Activated T-cell treated with anti-CD3 and anti-CD28 coated beads for 24 hours (primary cell): ENCODE results near the gene AMZ1.
"Not testable (repeated sequence)": the region's sequence is repeated elsewhere in the genome, so short reads cannot be mapped to it uniquely, and the experiment has no call there.

ENCODE experiments used
- DNase-seq: peaks from one replicate; pipeline ENCODE4 v3.0.0-alpha.2; 2020; ENCODE audit warnings: low read depth

Gene AMZ1

DNA sequence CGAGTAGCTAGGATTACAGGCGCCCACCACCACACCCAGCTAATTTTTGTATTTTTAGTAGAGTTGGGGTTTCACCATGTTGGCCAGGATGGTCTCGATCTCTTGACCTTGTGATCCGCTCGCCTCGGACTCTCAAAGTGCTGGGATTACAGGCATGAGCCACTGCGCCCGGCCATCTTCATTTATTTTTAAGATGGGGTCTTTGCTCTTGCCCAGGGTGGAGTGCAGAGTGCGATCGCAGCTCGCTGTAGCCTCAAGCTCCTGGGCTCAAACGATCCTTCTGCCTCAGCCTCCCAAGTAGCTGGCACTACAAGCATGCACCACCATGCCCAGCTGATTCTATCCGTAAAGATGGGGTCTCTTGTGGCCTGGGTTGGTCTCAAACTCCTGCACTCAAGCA is 39.2 kb downstream of the AMZ1 start:
- DNase-seq = not testable (repeated sequence)

DNA sequence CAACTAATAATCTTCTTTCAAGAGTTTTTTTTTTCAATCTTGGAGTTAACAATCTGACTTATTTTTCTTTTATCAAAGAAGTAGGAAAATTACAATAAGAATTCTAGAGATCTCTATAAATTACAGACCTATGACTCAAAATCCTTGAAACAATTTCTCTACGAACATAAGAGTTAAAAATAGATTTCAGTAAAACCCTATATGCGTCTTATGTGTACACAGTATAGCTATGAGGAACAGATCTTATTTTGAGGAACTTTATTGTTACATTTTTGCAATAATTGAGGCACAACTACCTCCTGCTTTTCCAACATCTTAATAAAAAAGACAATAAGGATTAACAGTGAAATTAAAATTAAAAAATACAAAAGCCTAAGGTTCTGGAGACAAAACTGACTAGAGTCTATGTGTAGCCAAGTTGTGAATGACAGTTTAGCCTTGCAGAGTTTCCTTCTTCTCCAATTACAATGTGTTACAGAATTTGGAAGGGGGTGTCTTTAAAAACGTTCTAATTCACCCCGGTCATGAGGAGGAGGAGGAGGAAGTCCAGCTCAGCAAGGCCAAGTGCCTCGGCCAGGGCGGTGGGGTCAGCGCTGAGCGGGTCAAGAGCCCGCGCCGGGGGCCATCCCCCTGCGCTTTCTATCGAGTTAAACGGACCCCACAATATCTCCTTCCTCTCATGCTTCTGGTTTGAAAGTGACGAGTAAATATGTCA is 40.5 kb downstream of the AMZ1 start:
- no peak for DNase-seq

DNA sequence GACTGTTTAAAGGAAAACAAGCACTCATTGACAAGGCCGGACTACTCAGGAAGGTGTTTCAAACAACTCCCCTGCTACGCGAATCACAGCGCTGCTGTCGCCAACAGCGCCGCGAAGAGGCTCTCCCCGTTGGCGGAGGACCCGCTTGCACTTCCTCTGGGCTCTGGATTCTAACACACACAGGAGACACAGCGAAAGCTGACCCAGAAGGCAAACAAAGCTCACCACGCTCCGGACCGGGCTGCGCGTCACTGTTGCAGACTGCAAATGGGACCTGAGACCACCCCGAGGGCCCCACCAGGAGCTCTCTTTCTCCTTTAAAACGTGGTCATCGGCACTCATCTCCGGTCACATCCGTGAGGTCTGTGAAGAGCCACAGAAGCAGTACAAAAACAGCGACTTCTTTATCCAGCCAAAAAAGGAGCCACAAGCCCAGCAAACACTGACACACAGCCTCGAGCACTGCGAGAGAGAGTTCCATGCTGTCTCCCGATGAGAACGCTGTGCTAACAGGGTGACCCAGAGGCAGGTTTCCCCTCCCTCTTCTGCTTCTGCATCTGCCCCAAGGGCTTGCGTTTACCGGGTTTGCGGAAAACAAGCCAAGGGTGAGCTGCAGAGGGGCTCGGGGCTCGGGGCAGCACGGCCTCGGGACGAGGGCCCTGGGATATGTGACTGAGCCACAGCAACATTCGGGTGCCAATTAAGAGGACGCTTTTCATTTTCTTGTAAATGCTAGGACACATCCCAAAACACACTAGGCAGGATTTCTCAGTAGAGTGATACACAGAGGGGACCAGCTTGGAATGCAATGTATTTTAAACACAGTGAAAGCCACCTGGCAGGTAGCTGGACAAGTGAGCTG is 41.3 kb downstream of the AMZ1 start:
- DNase-seq = no peak

DNA sequence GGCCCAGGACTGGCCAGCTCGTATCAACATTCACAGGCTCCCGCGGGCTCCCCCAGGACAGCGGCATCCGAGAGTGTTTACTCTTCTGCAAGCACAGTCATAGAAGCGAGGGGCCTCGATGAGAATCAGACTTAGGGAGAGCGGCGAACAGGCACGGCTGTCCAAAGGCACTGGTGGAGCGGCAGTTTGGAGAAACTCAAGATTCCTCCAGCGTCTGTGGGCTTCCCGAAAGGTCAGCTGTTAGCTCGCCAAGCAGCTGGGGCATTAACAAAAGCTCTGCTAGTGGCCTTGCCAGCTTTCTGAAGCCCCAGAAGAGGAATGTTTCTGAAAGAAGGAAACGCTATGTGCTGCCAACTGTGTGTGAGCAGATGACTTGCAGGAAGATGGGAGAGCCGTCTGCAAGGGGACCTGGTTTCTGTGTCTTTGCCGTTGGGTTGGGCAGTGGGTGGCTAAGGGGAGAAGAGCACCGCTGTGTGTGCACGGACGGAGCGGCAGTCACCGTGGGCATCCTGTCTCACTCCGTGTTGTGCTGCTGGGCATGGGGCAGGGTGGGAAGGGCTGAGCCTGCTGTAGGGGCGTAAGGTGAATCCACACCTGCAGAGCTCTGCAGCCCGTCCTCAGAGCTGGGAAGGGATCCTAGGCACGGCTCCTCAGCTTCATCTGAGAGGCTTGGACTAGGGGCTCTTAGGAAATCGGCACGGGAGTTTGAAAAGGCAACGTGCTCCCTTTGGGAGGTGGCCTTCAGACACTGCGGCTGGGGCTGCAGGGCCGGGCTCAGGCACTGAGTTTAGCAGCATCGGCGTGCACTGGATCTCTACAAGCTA is 42.1 kb downstream of the AMZ1 start:
- DNase-seq = no peak

- no peak for DNase-seq
Observed at GRCh38 chr7:2730846-2731770, 43.1 kb downstream of the AMZ1 start.

GRCh38 chr7:2732388-2732787 is 44.4 kb downstream of the AMZ1 start:
- no peak for DNase-seq

DNA sequence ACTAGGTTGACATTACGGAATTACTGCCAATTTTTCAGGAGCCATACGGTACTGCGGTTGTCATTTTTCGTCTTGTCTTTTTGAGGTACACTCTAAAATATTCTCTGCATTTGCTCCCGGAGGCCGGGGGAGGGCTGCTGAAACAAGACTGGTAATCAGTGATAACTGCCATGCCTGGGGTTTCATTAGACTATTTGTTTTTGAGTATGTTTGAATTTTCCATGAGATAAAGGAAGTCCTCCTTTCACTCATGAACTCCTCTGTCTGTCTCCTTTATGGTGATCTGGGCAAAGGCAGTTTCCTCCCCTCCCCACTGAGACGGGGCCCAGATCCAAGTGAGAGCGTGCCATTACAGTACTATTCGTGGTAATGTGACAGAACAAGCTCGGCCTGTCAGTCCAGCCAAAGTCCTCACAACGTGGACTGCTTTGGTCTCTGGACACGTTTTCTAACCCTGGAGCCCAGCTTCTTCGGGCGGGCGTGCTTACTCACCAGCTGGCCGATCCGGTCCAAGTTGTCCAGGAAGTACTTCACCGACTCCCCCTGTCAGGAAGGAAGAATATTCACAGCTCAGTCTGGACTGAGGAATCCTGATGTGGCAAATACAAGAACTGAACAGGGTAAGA is 45.1 kb downstream of the AMZ1 start:
- no peak for DNase-seq

GRCh38 chr7:2734084-2734686 is 46.2 kb downstream of the AMZ1 start:
- no peak for DNase-seq

DNA sequence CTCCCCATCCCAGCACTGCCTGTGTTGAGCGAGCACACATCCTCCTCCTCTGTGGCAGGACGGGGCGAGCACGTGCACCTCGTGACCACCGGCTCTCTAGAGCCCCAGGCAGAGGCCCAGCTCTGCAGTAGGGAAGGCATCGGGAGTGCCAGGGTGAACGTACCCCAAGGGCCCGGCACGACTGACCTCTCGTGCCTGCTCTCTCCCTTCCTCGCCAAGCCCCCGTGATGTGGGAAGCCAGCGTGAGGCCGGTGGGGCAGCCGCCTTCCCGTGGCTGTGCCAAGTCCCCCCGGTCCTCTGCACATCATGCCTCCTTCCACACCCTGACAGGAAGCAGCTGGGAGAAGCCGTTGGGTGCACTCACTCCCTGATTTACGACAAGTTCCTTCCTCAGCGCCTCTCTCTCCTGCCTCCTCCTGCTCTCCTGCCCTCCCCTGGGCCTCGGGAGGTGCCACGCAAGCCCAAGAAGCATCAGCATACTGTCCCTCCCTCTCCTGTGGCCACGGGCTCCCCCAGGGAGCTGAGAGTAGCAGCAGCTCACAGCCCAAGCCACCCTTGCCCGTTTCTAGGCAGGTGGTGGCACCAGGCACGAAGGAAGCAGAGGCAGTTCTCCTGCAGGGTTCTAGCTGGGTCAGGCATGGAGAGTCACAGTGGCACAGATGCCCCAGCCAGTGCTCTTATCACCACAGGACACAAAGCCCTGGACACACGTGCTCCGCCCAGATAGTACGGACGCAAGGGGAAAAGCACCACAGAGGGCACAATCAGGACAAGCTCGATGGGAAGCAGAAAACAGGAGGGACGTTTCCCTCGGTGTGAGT is 47.0 kb downstream of the AMZ1 start:
- DNase-seq = no peak

GRCh38 chr7:2735744-2736143 is 47.7 kb downstream of the AMZ1 start:
- no peak for DNase-seq

DNA sequence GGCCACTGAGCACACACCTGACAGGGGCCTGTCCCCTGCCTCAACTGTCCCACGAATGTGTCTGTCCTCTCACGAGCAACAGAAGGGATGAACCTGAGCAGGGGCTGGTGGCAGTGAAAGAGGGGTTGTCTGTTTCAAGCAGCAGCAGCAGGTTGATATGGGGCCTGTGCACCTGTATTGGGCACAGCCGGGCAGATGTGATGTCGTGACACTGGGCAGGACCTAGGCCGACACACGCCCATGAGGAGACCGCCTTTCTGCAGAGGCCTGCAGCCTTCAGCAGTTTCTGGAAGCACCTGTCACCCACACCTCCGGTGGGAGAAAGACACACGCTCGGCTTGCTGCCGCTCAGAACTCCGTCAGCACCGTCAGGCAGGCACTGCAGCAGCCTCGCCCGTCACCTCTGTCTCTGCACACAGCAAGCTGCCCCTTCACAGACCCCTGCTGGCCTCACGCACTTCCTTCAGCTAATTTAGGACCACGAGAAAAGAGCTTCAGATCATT is 48.5 kb downstream of the AMZ1 start:
- DNase-seq = no peak

DNA sequence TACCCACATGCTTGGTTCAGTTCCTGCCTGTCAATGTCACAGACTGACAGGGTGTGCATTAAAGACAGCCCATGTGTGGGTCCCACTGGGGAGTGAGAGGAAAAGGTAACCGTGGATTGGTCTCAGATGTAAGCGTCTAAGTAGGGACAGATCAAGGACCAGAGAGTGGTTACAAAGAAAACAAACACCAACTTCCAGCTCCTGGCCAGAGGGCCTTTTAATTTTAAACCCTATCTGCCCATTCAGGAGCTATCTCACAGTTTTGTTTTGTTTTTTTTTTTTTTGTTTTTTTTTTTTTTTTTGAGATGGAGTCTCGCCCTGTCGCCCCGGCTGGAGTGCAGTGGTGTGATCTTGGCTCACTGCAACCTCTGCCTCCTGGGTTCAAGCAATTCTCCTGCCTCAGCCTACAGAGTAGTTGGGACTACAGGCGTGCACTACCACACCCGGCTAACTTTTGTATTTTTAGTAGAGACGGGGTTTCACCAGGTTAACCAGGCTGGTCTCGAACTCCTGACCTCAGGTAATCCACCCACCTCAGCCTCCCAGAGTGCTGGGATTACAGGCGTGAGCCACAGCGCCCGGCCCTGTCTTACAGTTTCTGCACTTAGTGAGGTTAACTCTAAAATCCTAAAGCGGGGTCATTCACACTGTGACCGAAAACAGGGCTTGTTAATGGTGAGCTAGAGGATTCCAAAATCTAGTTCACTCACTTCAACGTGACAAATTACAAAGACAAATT is 49.2 kb downstream of the AMZ1 start:
- not testable (repeated sequence) for DNase-seq

DNA sequence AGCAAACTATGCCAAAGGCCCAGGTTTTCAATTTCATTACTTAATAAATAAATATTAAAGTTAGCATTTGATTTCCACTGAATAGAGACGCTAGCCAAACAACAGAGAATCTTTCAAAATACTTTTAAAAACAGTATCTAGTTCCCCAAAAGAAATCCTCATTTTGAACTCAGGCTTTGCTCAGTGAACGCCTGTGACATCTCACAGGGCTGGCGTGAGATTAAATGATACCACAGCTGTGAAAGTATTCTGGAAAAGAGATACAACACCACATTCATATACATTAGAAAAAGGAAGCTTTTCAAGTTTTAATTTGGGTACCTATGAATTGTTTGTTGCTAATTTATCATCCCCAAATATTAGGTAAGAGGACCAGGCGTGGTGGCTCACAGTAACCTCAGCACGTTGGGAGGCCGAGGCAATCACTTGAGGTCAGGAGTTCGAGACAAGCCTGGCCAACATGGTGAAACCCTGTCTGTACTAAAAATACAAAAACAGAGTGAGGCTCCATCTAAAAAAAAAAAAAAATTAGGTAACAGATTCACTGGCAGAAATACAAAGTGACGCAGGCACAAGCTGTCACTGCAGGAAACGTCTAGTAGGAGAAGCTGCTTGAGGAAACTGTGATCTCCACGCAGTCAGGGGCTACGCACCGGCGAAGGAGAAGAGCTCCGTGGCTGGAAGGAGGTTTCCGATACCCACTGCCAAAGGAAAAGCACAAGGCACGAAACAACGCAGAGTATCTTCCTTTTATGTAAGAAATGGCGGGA is 50.0 kb downstream of the AMZ1 start:
- no peak for DNase-seq

DNA sequence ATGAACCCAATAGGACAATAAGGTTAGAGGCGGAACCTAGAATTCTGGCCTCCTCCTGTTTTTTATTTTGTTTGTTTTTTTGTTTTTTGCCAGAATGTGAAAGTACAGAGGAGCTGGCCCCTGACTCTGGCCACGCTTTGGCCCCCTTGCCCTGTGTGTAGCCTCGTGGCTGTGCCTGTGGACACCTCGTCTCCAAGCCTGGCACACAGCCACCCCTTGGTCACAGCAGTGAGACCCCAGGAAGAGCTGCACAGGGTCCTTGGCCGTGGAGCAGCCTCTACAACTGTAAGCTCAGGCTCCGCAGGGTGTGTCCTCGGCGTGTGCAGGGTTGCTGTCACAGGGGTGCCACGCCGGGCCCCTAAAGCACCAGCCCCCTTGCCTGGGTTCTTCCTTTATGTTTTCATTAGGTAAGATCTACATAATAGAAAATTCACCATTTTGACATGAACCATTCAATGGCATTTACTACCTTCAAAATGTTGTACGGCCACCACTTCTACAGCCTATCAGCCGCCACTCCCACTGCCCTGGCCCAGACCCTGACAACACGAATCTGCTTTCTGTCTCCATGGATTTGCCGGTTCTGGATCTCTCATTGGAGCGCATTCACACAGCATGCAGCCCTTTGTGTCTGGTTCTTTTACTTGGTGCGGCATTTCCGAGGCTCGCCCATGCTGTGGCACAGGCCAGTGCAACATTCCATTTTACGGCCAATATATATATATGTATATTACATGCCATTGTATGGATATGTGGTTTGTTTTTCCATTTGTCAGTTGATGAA is 51.0 kb downstream of the AMZ1 start:
- DNase-seq = no peak

GRCh38 chr7:2743523-2744185 is 55.7 kb downstream of the AMZ1 start:
- not testable (repeated sequence) for DNase-seq

DNA sequence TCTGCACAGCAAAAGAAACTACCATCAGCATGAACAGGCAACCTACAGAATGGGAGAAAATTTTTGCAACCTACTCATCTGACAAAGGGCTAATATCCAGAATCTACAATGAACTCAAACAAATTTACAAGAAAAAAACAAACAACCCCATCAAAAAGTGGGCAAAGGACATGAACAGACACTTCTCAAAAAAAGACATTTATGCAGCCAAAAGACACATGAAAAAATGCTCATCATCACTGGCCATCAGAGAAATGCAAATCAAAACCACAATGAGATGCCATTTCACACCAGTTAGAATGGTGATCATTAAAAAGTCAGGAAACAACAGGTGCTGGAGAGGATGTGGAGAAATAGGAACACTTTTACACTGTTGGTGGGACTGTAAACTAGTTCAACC is 60.7 kb downstream of the AMZ1 start:
- not testable (repeated sequence) for DNase-seq

- no peak for DNase-seq
Observed at GRCh38 chr7:2750004-2750407, 62.0 kb downstream of the AMZ1 start.
